Neural progenitor cell (in vitro differentiated cells): Measurements from ENCODE around the gene SMC5.

Source experiments
- CTCF ChIP-seq: fragments of 200-600 bp; sonication (generic); IDR thresholded peaks from 2 replicates; pipeline ENCODE4 v1.5.1; 2017; ENCODE audit warnings: antibody characterized with exemption, mild to moderate bottlenecking
- EZH2 ChIP-seq: fragments of 200-600 bp; sonication (generic); IDR thresholded peaks from 2 replicates; pipeline ENCODE4 v1.6.1; 2017; ENCODE audit warnings: antibody characterized with exemption, mild to moderate bottlenecking, moderate library complexity

DNA sequence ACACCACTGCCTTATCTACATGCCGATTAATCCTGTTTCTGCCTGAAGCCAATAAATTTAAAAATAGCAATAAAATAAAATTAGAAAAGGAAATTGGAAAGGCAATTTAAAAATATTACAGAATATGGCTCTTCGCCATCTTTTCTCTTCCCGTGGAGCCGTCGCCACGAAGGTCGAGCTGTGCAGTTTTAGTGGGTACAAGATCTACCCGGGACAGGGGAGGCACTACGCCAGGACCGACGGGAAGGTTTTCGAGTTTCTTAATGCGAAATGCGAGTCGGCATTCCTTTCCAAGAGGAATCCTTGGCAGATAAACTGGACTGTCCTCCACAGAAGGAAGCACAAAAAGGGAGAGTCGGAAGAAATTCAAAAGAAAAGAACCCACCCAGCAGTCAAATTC, 41.7 kb upstream of the SMC5 start:
- TF ChIP-seq EZH2 (no peak), CTCF (no peak)
